Activated T-cell treated with anti-CD3 and anti-CD28 coated beads, Interleukin-2, amount 50 U/mL, for 4 hours (primary cell): ENCODE data around the gene FAAP24. TPM values are rescaled to one million over a fixed set of nuclear protein-coding genes. Genes with fewer than 3 reads are reported as not detected.
"Not testable (repeated sequence)": the region's sequence is repeated elsewhere in the genome, so short reads cannot be mapped to it uniquely, and the experiment has no call there.

ENCODE experiments used
- ATAC-seq, 2 donors: fragments of 200-7000 bp; cut with Tn5 transposase; one replicate each; pipeline ENCODE4 v1.10.0; 2021
- DNase-seq: peaks from one replicate; pipeline ENCODE4 v3.0.0-alpha.2; 2020
- H3K27me3 Mint-ChIP-seq: one replicate; pipeline ENCODE4 v1.8.0; 2021; ENCODE audit warnings: low read depth, mixed read lengths
- H3K36me3 Mint-ChIP-seq: one replicate; pipeline ENCODE4 v1.8.0; 2022; ENCODE audit warnings: mixed read lengths; ENCODE audit not compliant: insufficient read depth
- H3K4me1 Mint-ChIP-seq: one replicate; pipeline ENCODE4 v1.8.0; 2021; ENCODE audit warnings: low read depth, mixed read lengths
- H3K4me3 Mint-ChIP-seq: one replicate; pipeline ENCODE4 v1.8.0; 2021; ENCODE audit warnings: mild to moderate bottlenecking, moderate library complexity, mixed read lengths
- H3K9me3 Mint-ChIP-seq: one replicate; pipeline ENCODE4 v1.8.0; 2021; ENCODE audit warnings: mixed read lengths
- total RNA-seq, 3 donors: library from RNA; stranded (reverse); gene quantifications; one replicate each; pipeline ENCODE4 v1.2.1, GENCODE V29; 2021

The FAAP24 gene
- total RNA-seq, result 1 to 10 TPM; 4.0 to 6.1 (median 5.4) TPM

DNA sequence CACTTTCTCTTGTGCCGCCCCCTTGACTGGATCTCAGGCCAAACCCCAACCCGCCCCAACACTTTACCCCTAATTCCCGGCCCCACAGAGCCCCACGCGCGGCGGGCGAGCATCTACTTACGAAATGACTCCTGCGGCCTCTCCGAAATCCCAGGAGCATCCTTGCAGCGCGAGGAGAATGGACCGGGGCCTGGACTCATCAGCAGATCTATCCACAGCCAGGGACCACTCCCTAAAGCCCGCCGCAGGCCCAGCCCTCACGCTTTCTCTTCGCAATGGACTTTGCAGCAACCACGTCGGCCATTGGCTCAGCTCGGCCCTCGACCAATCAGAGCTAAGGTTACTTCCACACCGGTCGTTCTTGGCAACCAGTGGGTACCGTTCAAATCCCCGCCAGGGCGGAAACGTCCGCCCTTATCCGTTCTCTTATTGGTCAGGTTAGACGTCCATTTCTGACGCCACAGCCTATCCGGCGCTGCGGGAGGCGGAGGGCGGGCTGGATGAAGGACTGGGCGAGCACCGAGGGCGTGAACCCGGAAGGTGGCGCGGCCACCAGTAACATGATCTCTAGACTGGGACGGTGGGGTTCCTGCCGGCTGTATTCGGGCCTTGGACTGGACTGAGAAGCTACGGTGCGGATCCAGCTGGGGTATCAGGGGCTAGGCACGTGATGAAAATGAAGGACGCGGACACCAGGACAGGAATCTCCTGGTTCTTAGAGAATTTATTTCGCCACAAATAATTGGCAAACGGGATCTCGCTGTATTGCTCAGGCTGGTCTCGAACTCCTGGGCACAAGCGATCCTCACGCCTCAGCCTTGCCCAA is at the start of gene FAAP24, which contains the start of gene CEP89:
FAAP24 (plus strand) TSS at position 528 of the 826 bp plus-strand sequence. CDS start 955 bp downstream, outside the sequence.
CEP89 (minus strand) TSS at position 244 of the 826 bp plus-strand sequence; CDS start at position 160, 84 bp downstream.
- no peaks in the 10 kb centered on the region for H3K9me3 Mint-ChIP-seq
- no peaks in the 10 kb centered on the region for H3K27me3 Mint-ChIP-seq
- DNase-seq (peak; percentile 97), ATAC-seq (peak; percentile 99 to 100)
- peaks cover 4% of the 10 kb centered on the region for H3K36me3 Mint-ChIP-seq
- peak within 1 kb of the TSS; percentile 99 for H3K4me3 Mint-ChIP-seq
- H3K4me1 Mint-ChIP-seq, result peaks cover 14% of the 10 kb centered on the region

DNA sequence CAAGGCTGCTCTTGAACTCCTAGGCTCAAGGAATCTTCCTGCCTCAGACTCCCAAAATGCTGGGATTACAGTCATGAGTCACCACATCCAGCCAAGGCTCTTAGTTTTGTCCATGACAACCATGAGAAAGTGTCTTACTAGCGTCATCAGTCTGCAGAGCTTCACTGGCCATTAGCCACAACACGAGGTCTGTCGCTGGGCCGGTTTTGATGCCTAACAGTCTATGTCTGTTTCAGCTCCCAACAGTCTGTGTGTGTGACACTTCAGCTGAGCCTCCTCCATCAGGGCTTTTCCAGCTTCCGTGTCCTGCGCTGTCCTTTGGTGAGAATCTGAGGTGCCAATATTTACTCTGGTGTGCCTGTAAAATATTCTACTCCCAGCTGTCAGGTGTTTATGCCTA is 47.8 kb upstream of the FAAP24 start:
- H3K36me3 Mint-ChIP-seq, result peaks cover 31% of the 10 kb centered on the region
- ATAC-seq (no peak), DNase-seq (no peak)
- peaks cover 9% of the 10 kb centered on the region for H3K9me3 Mint-ChIP-seq
- no peak overlapping the region for H3K4me3 Mint-ChIP-seq
- H3K27me3 Mint-ChIP-seq, result no peaks in the 10 kb centered on the region
- H3K4me1 Mint-ChIP-seq, result no peaks in the 10 kb centered on the region

DNA sequence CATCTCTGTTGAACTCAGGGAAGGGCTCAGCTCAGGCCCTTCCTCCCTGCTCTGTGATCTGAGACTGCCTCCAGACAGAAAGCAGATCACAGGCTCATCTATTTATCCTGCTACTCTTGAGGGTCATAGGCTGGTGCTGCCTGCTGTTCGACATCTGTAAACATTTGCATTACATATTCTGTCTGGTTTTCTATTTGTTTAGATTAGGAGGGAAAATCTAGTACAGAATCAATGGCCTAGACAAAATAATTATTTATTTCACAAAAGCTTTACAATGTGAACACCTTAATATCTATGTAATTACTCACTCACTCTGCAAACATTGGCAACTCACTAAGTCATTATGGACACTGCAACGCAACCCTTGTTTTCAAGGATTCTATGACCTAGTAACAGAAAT is 43.2 kb upstream of the FAAP24 start:
- ATAC-seq (no peak), DNase-seq (no peak)
- H3K4me3 Mint-ChIP-seq, result no peak overlapping the region
- no peaks in the 10 kb centered on the region for H3K27me3 Mint-ChIP-seq
- peaks cover 9% of the 10 kb centered on the region for H3K9me3 Mint-ChIP-seq
- H3K36me3 Mint-ChIP-seq, result peaks cover 41% of the 10 kb centered on the region
- no peaks in the 10 kb centered on the region for H3K4me1 Mint-ChIP-seq

DNA sequence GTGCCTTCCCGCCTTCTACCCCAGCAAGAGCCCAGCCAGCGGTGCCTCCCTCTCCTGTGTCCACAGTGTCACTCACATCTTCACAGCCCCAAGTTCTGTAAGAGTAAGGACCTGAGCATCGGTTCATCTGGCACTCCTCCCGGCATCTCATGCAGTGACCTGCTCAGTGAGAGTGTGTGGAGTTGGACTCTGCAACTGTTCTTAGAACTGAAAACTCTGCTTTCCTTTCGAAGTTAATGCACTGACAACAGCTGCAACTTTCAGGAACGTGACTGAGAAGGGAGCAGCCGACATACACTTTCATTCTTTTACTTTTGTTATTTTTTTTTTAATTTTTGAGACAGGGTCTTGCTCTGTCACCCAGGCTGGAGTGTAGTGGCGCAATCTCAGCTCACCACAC is 41.5 kb upstream of the FAAP24 start:
- Mint-ChIP-seq H3K27me3 (no peaks in the 10 kb centered on the region), H3K9me3 (peaks cover 9% of the 10 kb centered on the region), H3K4me1 (no peaks in the 10 kb centered on the region), H3K36me3 (peaks cover 48% of the 10 kb centered on the region), H3K4me3 (no peak overlapping the region)
- ATAC-seq (no peak), DNase-seq (no peak)

DNA sequence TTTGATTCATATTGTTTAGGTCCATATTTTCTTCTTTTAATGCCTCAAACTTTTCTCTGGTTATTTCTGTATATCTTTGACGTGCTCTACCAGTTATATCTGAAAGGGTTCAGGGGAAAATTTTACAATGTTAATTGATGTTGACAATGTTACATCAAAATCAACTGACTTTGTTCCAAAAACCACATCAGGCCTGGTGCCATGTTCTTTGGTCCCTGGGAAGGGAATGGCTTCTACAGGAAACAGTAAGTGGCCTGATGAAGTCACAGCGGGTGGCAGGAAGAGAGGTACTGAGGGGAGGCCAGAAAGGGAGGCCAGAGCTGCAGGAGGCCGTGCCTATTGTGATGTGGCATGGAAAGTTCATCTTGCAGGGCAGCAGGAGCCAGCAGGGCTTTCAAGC is 38.5 kb upstream of the FAAP24 start:
- H3K4me1 Mint-ChIP-seq, result no peaks in the 10 kb centered on the region
- H3K36me3 Mint-ChIP-seq, result peaks cover 42% of the 10 kb centered on the region
- ATAC-seq, result no peak
- no peak overlapping the region for H3K4me3 Mint-ChIP-seq
- no peak for DNase-seq
- H3K9me3 Mint-ChIP-seq, result peaks cover 4% of the 10 kb centered on the region
- no peaks in the 10 kb centered on the region for H3K27me3 Mint-ChIP-seq

DNA sequence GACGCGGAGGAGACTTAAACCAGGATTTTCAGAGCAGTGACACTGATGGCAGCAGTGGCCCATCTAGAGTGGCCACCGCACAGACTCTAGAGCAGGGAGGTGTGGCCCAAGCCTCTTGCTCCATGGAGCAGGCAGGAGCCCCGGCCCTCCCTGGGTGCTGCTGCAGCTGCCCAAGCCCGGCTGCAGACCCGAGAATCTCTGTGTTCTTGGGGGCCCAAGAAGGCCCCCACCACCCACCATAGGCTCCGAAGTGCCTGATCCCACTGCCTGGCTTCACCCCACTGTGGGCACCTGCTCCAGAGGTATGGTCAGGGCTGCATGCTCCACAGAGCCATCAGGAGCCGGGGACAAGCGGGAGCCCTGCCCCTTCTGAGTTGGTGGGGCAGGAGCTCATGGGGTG is 36.4 kb upstream of the FAAP24 start:
- Mint-ChIP-seq H3K4me3 (no peak overlapping the region), H3K36me3 (peaks cover 30% of the 10 kb centered on the region), H3K9me3 (no peaks in the 10 kb centered on the region), H3K4me1 (no peaks in the 10 kb centered on the region), H3K27me3 (no peaks in the 10 kb centered on the region)
- DNase-seq (no peak), ATAC-seq (no peak)

DNA sequence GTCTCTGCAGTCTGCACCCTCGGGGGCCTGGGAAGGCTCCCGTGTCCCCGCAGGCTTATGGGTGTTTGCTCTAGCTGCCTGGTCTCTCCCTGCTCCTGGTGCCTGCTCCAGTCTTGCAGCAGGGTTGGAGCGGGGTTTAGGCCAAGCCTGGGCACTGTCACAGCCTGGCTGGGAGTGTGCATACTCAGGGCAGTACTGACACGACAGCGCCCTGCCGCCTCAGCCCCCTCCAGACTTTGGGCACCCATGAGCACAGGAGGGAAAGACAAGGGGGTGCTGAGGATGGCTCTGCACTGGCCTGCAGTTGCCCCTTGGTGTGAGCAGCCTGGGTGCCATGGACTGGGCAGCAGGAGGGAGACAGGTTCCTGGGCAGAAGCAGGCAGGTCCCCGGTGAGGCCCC is 36.0 kb upstream of the FAAP24 start:
- peaks cover 26% of the 10 kb centered on the region for H3K36me3 Mint-ChIP-seq
- no peaks in the 10 kb centered on the region for H3K4me1 Mint-ChIP-seq
- H3K9me3 Mint-ChIP-seq, result no peaks in the 10 kb centered on the region
- no peaks in the 10 kb centered on the region for H3K27me3 Mint-ChIP-seq
- ATAC-seq (no peak), DNase-seq (no peak)
- no peak overlapping the region for H3K4me3 Mint-ChIP-seq

DNA sequence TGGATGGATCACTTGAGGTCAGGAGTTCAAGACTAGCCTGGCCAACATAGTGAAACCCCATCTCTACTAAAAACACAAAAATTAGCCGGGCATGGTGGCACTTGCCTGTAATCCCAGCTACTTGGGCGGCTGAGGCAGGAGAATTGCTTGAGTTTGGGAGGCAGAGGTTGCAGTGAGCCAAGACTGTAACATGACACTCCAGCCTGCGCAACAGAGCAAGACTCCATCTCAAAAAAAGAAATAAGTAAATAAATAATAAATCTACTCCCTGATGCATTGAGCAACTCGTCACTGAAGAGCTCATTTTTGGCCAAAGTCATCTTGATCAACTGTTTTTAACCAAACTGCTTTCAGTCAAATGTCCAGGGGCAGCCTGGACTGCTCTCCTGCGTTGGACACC is 30.8 kb upstream of the FAAP24 start:
- not testable (repeated sequence) for H3K4me3 Mint-ChIP-seq, DNase-seq, H3K9me3 Mint-ChIP-seq, ATAC-seq, H3K27me3 Mint-ChIP-seq, H3K4me1 Mint-ChIP-seq
- H3K36me3 Mint-ChIP-seq, result peaks cover 33% of the 10 kb centered on the region

GRCh38 chr19:32945260-32945659 is 26.8 kb upstream of the FAAP24 start:
- Mint-ChIP-seq H3K9me3 (no peaks in the 10 kb centered on the region), H3K4me3 (no peak overlapping the region), H3K4me1 (no peaks in the 10 kb centered on the region), H3K27me3 (no peaks in the 10 kb centered on the region), H3K36me3 (peaks cover 49% of the 10 kb centered on the region)
- ATAC-seq, result no peak
- DNase-seq, result no peak

- no peak for DNase-seq
- no peaks in the 10 kb centered on the region for H3K27me3 Mint-ChIP-seq
- peaks cover 15% of the 10 kb centered on the region for H3K36me3 Mint-ChIP-seq
- ATAC-seq, result no peak
- H3K4me1 Mint-ChIP-seq, result peaks cover 7% of the 10 kb centered on the region
- no peaks in the 10 kb centered on the region for H3K9me3 Mint-ChIP-seq
- no peak overlapping the region for H3K4me3 Mint-ChIP-seq
Observed at GRCh38 chr19:32966750-32967149, 5.3 kb upstream of the FAAP24 start.

DNA sequence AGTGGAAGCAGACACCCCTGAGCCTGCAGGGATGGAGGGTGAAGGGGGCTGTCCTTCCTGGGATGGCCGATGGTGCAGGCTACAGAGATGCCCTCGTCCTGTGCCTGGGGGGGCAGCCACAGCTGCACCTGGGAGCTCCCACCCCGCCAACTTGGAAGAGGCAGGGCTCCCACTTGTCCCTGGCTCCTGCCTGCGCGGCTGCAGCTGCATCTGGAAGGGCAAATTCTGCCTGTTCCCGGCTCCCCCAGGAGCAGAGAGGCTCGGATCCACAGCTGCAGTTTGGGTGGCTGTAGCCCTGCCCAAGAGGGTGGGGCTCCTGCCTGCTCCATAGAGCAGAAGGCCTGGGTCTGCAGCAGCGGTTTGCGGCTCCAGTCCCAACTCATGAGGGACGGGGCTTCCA is 2.5 kb upstream of the FAAP24 start:
- Mint-ChIP-seq H3K9me3 (no peaks in the 10 kb centered on the region), H3K27me3 (no peaks in the 10 kb centered on the region), H3K36me3 (peaks cover 3% of the 10 kb centered on the region), H3K4me3 (no peak overlapping the region), H3K4me1 (peaks cover 14% of the 10 kb centered on the region)
- ATAC-seq, result no peak
- DNase-seq, result no peak

DNA sequence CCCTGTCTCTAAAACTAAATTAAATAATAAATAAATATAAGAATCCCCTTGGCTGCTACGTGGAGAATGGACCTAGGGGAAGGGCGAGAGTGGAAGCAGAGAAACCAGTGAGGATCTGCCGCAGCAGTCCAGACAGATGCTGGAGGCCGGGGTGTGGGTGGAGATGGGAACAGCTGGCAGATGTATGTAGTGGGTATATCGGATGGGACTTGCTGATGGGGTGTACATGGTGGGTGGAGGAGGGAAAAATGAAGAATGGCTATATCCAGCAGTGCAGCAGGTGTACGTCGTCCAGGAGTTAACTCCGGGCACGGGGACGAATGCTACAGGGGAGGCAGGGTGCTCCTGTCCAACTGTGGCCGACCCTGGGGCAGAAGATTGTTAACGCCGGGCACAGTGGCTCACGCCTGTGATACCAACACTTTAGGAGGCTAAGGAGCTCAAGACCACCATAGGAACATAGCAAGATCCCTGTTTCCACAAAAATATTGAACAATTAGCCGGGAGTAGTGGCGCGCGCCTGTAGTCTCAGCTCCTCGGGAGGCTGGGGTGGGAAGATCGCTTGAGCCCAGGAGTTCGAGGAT is 938 bp upstream of the FAAP24 start:
- Mint-ChIP-seq H3K4me1 (peaks cover 14% of the 10 kb centered on the region), H3K36me3 (peaks cover 2% of the 10 kb centered on the region), H3K9me3 (no peaks in the 10 kb centered on the region), H3K4me3 (peak overlapping the region; percentile 99), H3K27me3 (no peaks in the 10 kb centered on the region)
- DNase-seq (no peak), ATAC-seq (no peak)

- Mint-ChIP-seq H3K9me3 (no peaks in the 10 kb centered on the region), H3K4me3 (no peak overlapping the region), H3K36me3 (peaks cover 4% of the 10 kb centered on the region), H3K4me1 (peaks cover 10% of the 10 kb centered on the region), H3K27me3 (no peaks in the 10 kb centered on the region)
- ATAC-seq, result no peak
- peak; percentile 61 for DNase-seq
Observed at GRCh38 chr19:32976223-32976805, 4.3 kb downstream of the FAAP24 start.

- Mint-ChIP-seq H3K27me3 (no peaks in the 10 kb centered on the region), H3K4me3 (no peak overlapping the region)
- ATAC-seq, result no peak
Observed at GRCh38 chr19:32977280-32977679, 5.2 kb downstream of the FAAP24 start.

GRCh38 chr19:32977813-32978212 is 5.8 kb downstream of the FAAP24 start:
- DNase-seq, H3K36me3 Mint-ChIP-seq, H3K4me3 Mint-ChIP-seq, H3K9me3 Mint-ChIP-seq, H3K4me1 Mint-ChIP-seq, ATAC-seq, H3K27me3 Mint-ChIP-seq: not testable (repeated sequence)

More at GRCh38 chr19:32977280-32977679, 5.2 kb downstream of the FAAP24 start:
- Mint-ChIP-seq H3K9me3 (no peaks in the 10 kb centered on the region), H3K36me3 (peaks cover 2% of the 10 kb centered on the region), H3K4me1 (peaks cover 1% of the 10 kb centered on the region)
- DNase-seq, result no peak
